Activated CD4-positive, alpha-beta T cell treated with anti-CD3 and anti-CD28 coated beads for 48 hours (primary cell): Measurements from ENCODE around the gene COP1.
"Not testable (repeated sequence)": the region's sequence is repeated elsewhere in the genome, so short reads cannot be mapped to it uniquely, and the experiment has no call there.

ENCODE experiments used
- DNase-seq: peaks from one replicate; pipeline ENCODE4 v3.0.0-alpha.2; 2020

Gene COP1

DNA sequence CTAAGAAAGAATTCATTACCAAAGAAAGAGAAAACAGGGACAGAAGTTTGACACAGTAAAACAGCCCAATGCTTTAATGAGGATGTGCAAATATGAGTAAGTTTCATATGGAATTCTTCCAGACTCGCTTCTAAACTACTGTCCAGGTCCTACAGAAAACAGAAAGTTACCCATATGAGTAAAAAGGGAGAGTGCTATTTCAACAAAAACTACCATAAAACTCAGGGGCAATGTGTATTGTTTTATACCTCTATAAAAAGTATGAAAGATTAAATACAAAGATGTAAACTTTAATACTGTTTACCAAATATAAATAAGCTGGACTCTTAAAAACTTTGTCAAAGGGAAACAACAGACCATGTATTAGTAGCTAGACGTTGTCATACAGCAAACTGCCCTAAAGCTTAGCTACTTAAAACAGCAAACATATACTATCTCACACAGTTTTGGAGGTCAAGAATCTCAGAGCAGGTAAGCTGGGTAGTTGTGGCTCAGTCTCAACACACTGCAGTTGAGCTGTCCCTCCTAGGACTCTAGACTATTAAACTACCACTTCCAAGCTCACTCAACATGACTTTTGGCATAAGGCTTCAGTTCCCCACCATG is 174.9 kb downstream of the COP1 start:
- DNase-seq = no peak

DNA sequence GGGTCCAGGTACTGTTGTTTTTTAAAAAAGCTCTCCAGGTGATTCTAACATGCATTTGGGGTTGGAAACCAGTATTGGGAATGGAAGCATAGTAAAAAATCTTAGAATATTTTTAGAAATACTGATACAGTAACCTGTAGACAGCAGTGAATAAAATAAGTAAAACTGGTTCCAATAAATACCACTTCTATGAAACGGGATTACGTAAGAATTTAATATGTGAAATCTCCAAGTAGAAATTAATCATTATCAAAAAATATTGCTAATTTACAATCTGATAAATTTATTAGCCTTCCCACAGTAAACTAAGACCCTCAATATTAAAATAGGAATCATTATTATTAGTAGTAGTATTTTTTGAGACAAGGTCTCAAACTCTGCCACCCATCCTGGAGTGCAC is 177.5 kb downstream of the COP1 start:
- DNase-seq = no peak

DNA sequence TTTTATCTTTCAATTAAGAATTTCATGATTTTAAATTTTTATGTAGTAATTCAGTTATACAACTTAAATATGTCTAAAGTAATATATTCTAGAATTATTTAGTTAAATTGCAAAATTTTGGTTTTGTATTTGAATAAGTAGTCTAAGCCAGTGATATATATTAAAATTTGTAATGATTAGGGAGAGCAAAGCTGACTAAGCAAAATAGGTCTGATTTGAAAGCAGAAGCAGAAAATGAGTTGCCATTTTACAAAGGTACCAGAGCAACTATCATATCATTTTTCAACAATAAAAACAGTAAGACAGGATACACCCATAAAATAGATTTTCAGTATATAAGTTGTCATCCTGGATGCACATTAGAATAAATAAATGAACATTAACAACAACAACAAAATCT is 177.9 kb downstream of the COP1 start:
- DNase-seq = no peak

DNA sequence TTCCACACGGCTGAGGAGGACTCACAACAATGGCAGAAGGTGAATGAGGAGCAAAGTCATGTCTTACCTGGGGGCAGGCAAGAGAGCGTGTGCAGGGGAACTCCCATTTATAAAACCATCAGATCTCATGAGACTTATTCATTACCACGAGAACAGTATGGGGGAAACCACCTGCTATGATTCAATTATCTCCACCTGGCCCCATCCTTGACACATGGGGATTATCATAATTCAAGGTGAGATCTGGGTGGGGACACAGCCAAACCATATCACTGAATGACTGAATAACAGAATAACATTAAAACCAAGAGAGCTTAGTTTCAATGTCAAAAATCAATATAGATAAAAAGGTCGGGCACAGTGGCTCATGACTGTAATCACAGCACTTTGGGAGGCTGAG is 179.2 kb downstream of the COP1 start:
- peak; percentile 34 for DNase-seq

DNA sequence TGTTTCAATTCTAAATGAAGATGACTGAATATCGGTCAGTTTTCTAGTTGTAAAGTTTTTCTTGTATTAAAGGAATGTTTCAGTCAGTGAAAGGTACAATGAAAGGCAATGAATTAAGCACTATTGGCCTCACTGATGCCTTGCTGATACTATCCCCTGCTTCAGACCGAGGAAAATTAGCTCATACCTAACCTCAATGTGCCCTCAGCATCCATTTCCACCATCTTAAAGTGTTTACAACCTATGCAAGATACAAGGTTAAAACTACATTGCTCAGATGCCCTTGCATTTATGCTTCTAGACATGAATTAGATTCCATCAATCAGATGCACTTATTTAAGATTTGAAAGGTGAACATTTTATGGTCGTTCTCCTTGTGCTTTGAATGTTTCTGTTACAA is 184.5 kb downstream of the COP1 start:
- DNase-seq = no peak

DNA sequence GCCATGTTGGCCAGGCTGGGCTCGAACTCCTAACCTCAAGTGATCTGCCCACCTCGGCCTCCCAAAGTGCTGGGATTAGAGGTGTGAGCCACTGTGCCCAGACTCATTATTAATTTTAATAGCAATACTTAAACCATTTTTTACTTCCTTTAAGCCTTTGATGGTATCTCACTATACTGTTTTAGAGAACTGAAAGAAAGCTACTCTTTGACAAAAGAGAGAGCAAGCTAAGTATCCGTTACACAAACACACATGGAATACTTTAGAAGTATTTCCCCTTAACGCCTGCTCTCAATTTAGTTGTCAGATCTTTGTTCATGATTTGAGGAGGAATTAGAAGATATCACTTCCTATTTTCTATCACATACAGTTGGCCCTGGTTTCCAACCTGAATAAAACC is 189.4 kb downstream of the COP1 start:
- DNase-seq = no peak

DNA sequence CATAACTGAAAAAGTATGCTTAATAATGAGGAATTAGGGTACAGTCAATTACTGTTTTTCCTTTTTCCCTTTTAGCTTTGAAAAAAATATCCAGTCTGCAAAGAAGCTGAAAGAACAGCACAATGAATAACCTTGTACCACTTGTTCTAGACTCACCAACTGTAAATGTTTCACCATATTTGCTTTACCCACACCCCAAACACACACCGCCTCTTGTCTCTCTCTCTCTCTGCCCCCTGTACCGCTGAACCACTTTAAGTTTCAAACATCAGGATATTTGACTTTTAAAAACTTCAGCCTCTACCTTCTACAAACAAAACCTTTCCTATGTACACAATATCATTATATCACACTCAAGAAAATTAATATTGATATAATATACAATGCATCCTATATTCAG is 197.1 kb downstream of the COP1 start:
- DNase-seq = no peak

DNA sequence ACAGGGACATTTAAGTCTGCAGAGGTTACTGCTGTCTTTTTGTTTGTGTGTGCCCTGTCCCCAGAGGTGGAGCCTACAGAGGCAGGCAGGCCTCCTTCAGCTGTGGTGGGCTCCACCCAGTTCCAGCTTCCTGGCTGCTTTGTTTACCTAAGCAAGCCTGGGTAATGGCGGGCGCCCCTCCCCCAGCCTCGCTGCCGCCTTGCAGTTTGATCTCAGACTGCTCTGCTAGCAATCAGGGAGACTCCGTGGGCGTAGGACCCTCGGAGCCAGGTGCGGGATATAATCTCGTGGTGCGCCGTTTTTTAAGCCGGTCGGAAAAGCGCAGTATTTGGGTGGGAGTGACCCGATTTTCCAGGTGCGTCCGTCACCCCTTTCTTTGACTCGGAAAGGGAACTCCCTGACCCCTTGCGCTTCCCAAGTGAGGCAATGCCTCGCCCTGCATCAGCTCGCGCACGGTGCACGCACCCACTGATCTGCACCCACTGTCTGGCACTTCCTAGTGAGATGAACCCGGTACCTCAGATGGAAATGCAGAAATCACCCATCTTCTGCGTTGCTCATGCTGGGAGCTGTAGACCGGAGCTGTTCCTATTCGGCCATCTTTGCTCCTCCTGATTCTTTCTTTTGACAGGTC is 199.2 kb downstream of the COP1 start:
- not testable (repeated sequence) for DNase-seq

DNA sequence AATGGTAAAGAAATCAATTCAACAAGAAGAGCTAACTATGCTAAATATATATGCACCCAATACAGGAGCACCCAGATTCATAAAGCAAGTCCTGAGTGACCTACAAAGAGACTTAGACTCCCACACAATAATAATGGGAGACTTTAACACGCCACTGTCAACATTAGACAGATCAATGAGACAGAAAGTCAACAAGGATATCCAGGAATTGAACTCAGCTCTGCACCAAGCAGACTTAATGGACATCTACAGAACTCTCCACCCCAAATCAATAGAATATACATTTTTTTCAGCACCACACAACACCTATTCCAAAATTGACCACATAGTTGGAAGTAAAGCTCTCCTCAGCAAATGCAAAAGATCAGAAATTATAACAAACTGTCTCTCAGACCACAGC is 212.4 kb downstream of the COP1 start:
- not testable (repeated sequence) for DNase-seq

DNA sequence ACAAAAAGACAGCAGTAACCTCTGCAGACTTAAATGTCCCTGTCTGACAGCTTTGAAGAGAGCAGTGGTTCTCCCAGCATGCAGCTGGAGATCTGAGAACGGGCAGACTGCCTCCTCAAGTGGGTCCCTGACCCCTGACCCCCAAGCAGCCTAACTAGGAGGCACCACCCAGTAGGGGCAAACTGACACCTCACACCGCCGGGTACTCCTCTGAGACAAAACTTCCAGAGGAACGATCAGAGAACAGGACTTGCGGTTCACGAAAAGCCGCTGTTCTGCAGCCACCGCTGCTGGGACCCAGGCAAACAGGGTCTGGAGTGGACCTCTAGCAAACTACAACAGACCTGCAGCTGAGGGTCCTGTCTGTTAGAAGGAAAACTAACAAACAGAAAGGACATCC is 214.3 kb downstream of the COP1 start:
- DNase-seq = not testable (repeated sequence)

DNA sequence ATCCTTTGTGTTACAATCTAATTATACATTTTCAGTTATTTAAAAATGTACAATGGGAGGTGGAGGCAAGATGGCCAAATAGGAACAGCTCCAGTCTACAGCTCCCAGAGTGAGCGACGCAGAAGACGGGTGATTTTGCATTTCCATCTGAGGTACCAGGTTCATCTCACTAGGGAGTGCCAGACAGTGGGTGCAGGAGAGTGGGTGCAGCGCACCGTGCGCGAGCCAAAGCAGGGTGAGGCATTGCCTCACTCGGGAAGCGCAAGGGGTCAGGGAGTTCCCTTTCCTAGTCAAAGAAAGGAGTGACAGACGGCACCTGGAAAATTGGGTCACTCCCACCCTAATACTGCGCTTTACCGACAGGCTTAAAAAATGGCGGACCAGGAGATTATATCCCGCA is 214.9 kb downstream of the COP1 start:
- DNase-seq = not testable (repeated sequence)

DNA sequence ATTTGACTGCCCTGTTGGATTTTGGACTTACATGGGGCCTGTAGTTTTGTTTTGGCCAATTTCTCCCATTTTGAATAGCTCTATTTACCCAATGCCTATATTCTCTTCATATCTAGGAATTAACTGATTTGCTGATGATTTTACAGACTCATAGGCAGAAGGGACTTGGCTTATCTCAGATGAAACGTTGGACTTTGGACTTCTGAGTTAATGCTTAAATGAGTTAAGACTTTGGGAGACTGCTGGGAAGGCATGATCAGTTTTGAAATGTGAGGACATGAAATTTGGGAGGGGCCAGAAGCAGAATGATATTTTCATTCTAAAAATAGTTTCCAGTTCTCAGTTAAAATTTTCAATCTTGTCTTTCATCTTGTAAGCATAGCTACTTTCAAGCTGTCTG is 222.3 kb downstream of the COP1 start:
- DNase-seq = no peak

DNA sequence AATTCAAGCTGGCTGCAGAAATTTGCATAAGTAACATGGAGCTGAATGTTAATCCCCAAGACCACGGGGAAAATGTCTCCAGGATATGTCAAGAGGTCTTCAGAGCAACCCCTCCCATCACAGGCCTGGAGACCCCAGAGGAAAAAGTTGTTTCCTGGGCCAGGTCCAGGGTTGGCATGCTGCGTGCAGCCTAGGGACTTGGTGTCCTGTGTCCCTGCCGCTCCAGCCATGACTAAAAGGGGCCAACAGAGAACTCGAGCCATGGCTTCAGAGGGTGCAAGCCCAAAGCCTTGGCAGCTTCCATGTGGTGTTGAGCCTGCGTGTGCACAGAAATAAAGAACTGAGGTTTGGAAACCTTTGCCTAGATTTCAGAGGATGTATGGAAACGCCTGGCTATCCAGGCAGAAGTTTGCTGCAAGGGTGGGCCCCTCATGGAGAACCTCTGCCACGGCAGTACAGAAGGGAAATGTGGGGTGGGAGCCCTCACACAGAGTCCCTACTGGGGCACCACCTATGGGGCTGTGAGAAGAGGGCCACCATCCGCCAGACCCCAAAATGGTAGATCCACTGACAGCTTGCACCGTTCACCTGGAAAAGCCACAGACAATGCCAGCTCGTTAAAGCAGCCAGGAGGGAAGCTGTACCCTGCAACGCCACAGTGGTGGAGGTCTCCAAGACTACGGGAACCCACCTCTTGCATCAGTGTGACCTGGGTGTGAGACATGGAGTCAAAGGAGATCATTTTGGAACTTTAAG is 222.9 kb downstream of the COP1 start:
- no peak for DNase-seq

DNA sequence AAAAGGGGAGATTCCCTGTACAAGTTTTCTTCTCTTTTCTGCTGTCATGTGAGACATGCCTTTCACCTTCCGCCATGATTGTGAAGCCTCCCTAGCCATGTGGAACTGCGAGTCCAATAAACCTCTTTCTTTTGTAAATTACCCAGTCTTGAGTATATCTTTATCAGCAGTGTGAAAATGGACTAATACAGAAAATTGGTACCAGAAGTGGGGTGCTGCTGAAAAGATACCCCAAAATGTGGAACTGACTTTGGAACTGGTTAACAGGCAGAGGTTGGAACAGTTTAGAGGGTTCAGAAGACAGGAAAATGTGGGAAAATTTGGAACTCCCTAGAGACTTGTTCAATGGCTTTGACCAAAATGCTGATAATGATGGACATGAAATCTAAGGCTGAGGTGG is 223.7 kb downstream of the COP1 start:
- DNase-seq = not testable (repeated sequence)

DNA sequence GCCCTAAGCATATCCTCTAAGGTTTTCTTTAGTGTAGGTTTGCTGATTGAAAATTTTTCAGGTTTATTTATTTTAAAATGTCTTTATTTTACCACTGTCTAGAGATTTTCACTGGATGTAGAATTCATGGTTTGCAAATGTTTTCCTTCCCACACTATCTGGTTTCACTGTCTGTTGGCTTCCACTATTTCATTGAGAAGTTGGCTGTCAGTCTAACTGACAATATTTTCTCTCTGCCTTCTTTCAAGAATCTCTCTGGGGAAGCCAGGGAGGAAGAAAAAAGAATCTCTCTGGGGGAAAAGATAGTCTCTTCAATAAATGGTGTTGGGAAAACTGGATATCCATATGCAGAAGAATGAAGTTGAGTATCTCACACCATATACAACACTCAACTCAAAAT is 226.0 kb downstream of the COP1 start:
- DNase-seq = no peak

DNA sequence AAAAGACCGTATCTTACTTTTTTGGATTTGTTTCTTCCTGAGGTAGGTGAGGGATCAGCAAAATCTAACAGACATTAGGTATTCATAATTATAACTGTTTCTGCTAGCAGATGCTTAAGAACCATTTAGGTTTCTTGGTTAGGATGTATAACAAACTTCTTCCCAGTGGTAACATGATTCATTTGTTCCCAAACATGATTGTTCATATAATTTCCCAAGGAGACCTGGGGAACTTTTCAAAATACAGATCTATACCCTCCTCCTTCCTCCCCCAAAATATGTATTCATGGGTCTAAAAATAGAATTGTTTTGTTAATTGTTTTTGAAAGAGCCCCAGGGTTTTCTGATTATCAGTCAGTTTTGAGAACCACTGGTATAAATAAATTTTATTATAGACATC is 228.2 kb downstream of the COP1 start:
- DNase-seq = no peak

DNA sequence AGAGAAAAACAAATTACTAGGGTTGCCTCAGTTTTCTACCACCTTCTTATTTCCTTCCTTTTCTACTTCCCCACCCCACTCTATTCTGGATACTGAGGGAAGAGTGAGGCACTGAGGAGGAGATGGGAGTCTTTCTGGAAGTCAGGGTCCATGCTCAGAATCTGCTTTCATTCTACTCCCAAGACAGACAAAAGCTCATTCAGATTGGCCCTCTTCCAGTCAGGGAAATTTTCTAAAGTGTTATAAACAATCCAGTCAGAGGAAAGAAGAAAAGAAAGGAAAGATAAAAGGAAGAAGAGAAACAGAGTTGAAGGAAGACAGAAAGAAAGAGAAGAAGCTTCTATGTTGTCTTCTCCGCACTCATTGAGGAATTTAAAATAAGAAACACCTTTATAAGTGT is 228.6 kb downstream of the COP1 start:
- DNase-seq = no peak

DNA sequence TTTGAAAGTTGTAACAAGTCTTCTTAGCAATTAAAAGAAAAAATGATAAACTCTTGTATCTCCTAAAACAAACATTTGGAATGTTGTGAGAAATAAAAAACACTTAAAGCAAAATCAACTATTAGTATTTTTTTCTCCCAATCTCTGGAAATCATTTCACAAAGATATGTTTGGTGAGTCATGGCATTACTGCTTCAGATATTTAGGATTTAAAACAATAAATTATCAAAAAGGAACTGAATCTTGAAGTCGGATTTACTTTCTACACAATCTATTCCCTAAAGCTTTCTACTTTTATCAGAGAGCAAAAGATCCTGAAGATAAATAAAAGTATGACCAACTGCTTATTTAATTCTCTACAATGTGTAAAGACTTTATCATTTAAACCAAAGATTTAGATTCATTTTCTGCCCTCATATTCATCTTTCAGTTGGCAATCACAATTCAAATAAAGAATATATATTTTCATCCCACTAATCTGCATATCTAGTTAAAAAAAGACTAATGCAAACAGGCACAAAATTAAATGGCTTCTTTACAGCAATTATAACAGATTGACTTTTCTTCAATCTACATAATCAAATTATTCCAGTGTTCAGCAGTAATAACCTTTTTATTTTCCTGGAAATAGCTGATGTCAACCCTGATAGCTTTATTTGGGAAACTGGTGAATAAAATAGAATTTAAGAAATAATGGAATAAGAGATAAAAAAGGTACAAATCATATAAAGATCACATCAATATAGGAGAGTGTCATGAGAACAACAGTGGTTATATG is 230.0 kb downstream of the COP1 start:
- DNase-seq = no peak

DNA sequence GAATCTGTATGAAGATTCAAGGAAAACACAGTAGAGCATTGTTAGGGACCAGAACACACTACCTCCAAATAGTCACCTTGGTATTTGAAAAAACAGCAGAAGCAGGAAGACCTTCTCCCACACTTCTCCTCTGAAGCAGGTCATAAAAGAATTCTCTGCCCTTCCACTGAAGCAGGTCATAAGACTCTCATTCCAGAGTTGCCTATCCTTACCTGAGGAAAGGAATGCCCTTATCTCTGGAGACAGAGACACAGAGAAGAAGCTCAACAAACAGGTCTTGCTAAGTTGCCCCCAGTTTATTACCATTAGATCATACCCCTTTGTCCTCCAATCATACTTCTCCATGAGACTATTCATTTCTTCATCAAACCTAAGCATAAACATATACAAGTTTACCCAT is 237.9 kb downstream of the COP1 start:
- DNase-seq = no peak

DNA sequence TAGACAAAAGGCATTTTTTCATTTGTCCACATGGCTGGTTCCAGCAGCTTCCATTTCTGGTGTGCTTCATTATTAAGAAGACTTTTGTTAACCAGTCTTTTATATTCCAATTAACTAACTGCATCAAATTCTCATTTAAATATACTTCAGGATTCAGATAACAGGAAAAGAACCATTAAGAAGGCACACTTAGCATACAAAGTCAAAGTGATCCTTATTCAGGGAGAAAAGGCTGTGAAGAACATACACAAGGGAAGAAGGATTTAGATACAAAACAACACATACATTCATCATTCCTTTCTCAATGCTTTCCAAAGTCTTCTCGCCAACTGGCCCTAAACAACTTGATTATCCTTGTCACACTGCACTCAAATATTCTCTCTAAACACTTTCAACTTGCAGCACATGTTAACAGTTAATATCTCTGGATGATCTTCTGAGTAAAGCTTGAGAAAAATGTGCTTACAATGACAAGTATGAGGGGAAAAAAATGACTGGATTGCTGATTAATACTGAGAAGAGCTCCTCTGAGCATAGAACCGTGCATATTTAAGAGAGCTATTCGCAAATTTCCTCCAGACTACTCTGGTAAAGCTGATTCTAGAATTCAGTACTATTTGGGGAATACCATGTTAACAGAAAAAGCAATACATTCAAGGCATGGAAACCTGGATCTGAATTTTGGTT is 238.5 kb downstream of the COP1 start:
- DNase-seq = no peak

DNA sequence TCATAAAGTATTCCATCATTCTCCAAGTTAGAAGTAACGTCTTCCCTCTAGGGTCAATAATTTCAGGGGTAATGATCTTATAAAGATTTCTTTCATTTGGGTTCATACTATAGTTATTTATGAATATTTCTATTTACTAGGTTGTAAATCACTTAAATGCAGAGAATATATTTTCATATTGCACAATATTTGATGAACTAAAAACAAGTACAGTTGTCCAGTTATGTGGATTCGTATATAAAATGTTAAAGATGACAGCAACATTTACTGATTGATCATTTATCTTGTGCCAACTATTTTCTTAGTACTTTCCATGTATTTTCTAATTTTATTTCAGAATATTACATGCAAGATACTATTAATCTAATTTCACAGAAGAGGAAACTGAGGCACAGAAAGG is 243.3 kb downstream of the COP1 start:
- DNase-seq = no peak

DNA sequence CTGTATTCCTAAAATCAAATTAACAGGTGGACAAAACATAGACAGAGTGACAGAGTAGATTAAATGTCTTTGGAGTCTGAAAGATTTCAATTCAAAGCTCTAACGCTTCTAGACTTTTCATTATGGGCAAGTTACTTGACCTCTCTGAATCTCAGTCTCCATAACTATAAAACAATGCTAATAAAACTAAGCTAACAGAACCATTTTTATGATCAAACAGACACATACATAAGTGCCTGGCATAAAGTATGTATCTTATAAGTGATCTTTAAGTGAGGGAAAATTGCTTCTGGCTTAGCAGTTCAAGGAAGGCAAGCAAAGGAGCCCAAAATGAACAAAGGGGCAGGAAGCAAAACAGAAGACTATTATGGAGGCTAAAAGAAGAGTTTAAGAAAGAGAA is 246.9 kb downstream of the COP1 start:
- DNase-seq = no peak

DNA sequence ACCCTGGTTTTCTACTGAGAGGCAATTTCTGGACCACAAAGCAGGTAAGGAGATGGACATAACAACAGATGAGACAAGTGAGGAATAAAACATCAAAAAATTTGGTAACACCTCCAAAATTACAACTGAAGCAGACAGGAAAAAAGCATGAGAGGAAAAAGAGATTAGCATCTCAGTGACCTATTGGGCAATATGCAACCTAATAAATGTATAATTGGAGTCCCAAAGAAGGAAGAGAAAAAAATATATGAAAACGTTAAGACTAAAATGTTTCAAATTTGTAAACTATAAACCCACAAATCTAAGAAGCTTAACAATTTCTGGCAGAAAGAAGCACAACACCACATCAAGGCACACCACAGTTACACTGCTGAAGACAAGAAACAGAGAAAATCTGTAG is 255.5 kb downstream of the COP1 start:
- DNase-seq = no peak
